ENCODE data around the gene OSM. TPM values are rescaled to one million over a fixed set of nuclear protein-coding genes. Genes with fewer than 3 reads are reported as not detected.

The OSM gene
- polyA plus RNA-seq, 1 of the 3 experiments (the other 2 are of a cell fraction), result not detected

DNA sequence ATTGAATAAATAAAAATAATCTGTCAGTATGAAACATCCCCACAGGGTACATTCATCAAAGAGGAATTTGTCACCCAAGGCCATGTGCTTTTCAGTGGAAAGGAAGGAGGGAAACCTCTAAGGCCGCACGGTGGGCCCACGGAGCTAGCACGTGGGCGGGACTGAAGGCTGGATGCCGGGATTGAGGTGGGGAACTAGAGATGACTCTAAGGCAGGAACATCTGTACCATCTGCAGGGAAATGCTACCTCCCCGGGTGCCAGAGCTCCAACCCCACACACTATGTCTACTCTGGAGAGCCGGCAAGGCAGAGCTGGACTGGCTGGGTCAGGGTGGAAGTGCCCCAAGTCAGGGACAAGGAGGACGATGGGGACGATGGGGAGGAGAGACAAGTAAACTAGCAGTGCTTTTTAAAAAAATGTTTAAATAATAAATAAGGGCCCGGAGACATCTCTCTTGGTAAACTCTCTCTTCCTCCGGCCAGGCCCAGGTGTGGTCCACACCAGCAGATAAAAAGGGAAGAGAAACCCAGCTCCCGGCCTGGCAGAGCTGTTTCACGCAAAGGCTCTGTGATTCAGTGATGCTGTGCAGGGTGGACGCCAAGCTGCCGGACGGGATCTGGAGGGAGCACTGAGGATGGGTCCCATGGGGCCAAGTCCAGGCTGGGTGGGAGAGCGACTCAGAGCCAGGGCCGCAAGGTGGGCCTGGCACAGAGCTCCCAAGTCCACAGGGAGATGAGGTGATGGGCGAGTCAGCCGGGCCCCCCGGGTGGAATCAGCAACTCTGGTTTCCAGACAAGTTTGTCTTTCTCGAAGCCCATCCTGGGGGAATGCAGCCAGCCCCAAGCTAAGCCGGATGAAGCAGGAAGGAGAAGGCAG, 25.9 kb downstream of the OSM start:
- Histone ChIP-seq H2AFZ (ENCODE audit: low read depth) (no peak overlapping the region), H3K9ac (no peak overlapping the region), H3K79me2 (ENCODE audit: insufficient read depth) (peaks cover 7% of the 10 kb centered on the region; the same call in 1 of the 2 replicates), H3K27ac (ENCODE audit: low read depth in 2 of 2, low read length in 1 of 2) (no peak overlapping the region), H3K4me2 (no peak overlapping the region), H3K9me2 (no peaks in the 10 kb centered on the region), H3K4me3 (ENCODE audit: low read depth in 2 of 2, low read length in 1 of 2) (no peak overlapping the region), H3F3A (replicated peaks; ENCODE audit: insufficient read depth) (no peaks in the 10 kb centered on the region), H3K9me3 (no peaks in the 10 kb centered on the region), H3K36me3 (replicated peaks in 1 of 2; ENCODE audit: control insufficient read depth in 1 of 2, insufficient read depth in 2 of 2, low read length in 1 of 2) (peaks cover 0 to 4% of the 10 kb centered on the region in 2 experiments), H4K20me1 (ENCODE audit: insufficient read depth) (no peaks in the 10 kb centered on the region), H3K4me1 (ENCODE audit: control insufficient read depth in 1 of 2, insufficient read depth in 2 of 2, low read depth in 1 of 2, low read length in 1 of 2) (peaks cover 4 to 7% of the 10 kb centered on the region in 2 experiments; a peak in 3 of 4 replicates), H3K27me3 (ENCODE audit: insufficient read depth) (no peaks in the 10 kb centered on the region)
- ChIA-PET CTCF (interaction anchor here (0.8 to 1.6 kb wide), 5 partner anchors 10 to 152 kb away, joined by 3 to 6 read pairs (median 4); no protein-coding TSS in a partner anchor), POLR2A (no interaction called here)
- no peak for TF ChIP-seq ELF1 (IDR thresholded peaks at IDR 0.05)
- no peak for TF ChIP-seq TCF12 (IDR thresholded peaks at IDR 0.05)
- TF ChIP-seq GATA2 (CRISPR knock-in tag; IDR thresholded peaks at IDR 0.05), result no peak
- TF ChIP-seq PBX3 (IDR thresholded peaks at IDR 0.05), result no peak
- TF ChIP-seq REST (IDR thresholded peaks at IDR 0.05; ENCODE audit: low read depth, low read length), result no peak
- no peak for TF ChIP-seq TEAD4 (IDR thresholded peaks at IDR 0.05; ENCODE audit: borderline replicate concordance, insufficient read depth)
- TF ChIP-seq FOXM1 (IDR thresholded peaks at IDR 0.05; ENCODE audit: low read depth), result no peak
- TF ChIP-seq POLR2AphosphoS5 (IDR thresholded peaks at IDR 0.05; ENCODE audit: low read depth, low read length), result no peak
- no peak for DNase-seq
- 86% methylated on average over 19 of the region's 24 CpGs for WGBS (ENCODE audit: low lambda C conversion rate)

GRCh38 chr22:30239488-30240405, 26.9 kb downstream of the OSM start:
- DNase-seq, result no peak
- Histone ChIP-seq H3K27ac (ENCODE audit: low read depth in 2 of 2, low read length in 1 of 2) (no peak overlapping the region), H2AFZ (ENCODE audit: low read depth) (no peak overlapping the region), H3K36me3 (replicated peaks in 1 of 2; ENCODE audit: control insufficient read depth in 1 of 2, insufficient read depth in 2 of 2, low read length in 1 of 2) (peaks cover 0 to 4% of the 10 kb centered on the region in 2 experiments), H3K79me2 (ENCODE audit: insufficient read depth) (no peaks in the 10 kb centered on the region), H4K20me1 (ENCODE audit: insufficient read depth) (no peaks in the 10 kb centered on the region), H3K9me2 (no peaks in the 10 kb centered on the region), H3K9me3 (no peaks in the 10 kb centered on the region), H3K4me1 (ENCODE audit: control insufficient read depth in 1 of 2, insufficient read depth in 2 of 2, low read depth in 1 of 2, low read length in 1 of 2) (peaks cover 2 to 14% of the 10 kb centered on the region in 2 experiments; a peak in 3 of 4 replicates), H3K27me3 (ENCODE audit: insufficient read depth) (no peaks in the 10 kb centered on the region), H3F3A (replicated peaks; ENCODE audit: insufficient read depth) (no peaks in the 10 kb centered on the region), H3K9ac (no peak overlapping the region), H3K4me3 (ENCODE audit: low read depth in 2 of 2, low read length in 1 of 2) (no peak overlapping the region), H3K4me2 (no peak overlapping the region)
- ChIA-PET POLR2A (no interaction called here), CTCF (interaction anchor here (0.8 to 1.6 kb wide), 3 partner anchors 9 to 151 kb away, joined by 3 to 6 read pairs (median 4); no protein-coding TSS in a partner anchor)
- 85% methylated on average over 17 of the region's 17 CpGs for WGBS (ENCODE audit: low lambda C conversion rate)
- TF ChIP-seq RCOR1 (IDR thresholded peaks at IDR 0.05; ENCODE audit: low read length) (no peak), MAX (IDR thresholded peaks at IDR 0.05; ENCODE audit: low read depth) (no peak), FOSL2 (IDR thresholded peaks at IDR 0.05; ENCODE audit: borderline replicate concordance, low read depth) (no peak), ELF1 (IDR thresholded peaks at IDR 0.05) (no peak), JUND (IDR thresholded peaks at IDR 0.05) (no peak), USF2 (IDR thresholded peaks at IDR 0.05; ENCODE audit: borderline replicate concordance, low read depth, low read length) (no peak), TAF1 (IDR thresholded peaks at IDR 0.05; ENCODE audit: borderline replicate concordance, low read depth, low read length) (no peak), SMC3 (IDR thresholded peaks at IDR 0.05; ENCODE audit: low read depth, low read length) (no peak), MXI1 (IDR thresholded peaks at IDR 0.05; ENCODE audit: low read depth, low read length) (no peak)

Measured in SK-N-SH (cell line).